Astrocyte of the spinal cord (primary cell): Measurements from ENCODE around the gene DOCK9.
A peak's percentile ranks its signal among the peaks of the same experiment; 100 is the strongest.

Experiments
- DNase-seq: peaks from one replicate; pipeline ENCODE4 v3.0.0; 2011; ENCODE audit warnings: low read depth, low spot score
- H3K4me3 ChIP-seq: 2 replicates; pipeline ENCODE4 v1.5.1; 2011; ENCODE audit warnings: low read depth, mild to moderate bottlenecking, low read length, moderate library complexity
- in situ Hi-C: cut with HindIII; loops from 2 replicates; pipeline ENCODE4 v1.10.0; 2017; ENCODE audit warnings: low sequenced_read_pairs
- TF ChIP-seq, protein P1 (sequence below): IDR thresholded peaks from 2 replicates; pipeline ENCODE4 v1.5.1; 2012; ENCODE audit warnings: low read depth, mild to moderate bottlenecking, low read length, inconsistent platforms

DOCK9 gene

GRCh38 chr13:98846521-98846920 is 131.3 kb downstream of the DOCK9 start:
- TF ChIP-seq, protein P1, sequence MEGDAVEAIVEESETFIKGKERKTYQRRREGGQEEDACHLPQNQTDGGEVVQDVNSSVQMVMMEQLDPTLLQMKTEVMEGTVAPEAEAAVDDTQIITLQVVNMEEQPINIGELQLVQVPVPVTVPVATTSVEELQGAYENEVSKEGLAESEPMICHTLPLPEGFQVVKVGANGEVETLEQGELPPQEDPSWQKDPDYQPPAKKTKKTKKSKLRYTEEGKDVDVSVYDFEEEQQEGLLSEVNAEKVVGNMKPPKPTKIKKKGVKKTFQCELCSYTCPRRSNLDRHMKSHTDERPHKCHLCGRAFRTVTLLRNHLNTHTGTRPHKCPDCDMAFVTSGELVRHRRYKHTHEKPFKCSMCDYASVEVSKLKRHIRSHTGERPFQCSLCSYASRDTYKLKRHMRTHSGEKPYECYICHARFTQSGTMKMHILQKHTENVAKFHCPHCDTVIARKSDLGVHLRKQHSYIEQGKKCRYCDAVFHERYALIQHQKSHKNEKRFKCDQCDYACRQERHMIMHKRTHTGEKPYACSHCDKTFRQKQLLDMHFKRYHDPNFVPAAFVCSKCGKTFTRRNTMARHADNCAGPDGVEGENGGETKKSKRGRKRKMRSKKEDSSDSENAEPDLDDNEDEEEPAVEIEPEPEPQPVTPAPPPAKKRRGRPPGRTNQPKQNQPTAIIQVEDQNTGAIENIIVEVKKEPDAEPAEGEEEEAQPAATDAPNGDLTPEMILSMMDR: no peak
- no peak overlapping the region for H3K4me3 ChIP-seq
- no peak for DNase-seq
- in situ Hi-C loops: no loop called here

- H3K4me3 ChIP-seq: no peak overlapping the region
- DNase-seq: no peak
- in situ Hi-C loops: no loop called here
- TF ChIP-seq, protein P1: no peak
Measured at GRCh38 chr13:98845742-98846141, 132.1 kb downstream of the DOCK9 start.

DNA sequence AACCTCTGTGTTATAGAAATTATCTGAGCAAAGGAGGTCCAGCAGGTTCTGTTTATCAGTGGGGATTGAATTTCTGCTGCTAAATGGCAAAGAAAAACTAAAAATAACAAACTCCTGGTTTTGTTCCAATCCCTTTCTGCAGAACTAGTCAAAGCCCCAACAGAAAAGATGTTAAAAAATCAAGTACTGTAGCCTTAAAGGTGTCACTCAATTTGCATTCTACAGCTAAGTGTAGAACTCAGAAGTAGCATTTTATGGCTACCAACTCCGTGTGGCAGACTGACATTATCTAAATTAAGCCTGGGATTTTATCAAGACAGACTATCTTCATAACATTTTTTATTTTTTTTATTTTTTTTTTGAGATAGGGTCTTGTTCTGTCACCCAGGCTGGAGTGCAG is 133.8 kb downstream of the DOCK9 start:
- in situ Hi-C loops: no loop called here
- H3K4me3 ChIP-seq: no peak overlapping the region
- TF ChIP-seq, protein P1: no peak
- DNase-seq: no peak

DNA sequence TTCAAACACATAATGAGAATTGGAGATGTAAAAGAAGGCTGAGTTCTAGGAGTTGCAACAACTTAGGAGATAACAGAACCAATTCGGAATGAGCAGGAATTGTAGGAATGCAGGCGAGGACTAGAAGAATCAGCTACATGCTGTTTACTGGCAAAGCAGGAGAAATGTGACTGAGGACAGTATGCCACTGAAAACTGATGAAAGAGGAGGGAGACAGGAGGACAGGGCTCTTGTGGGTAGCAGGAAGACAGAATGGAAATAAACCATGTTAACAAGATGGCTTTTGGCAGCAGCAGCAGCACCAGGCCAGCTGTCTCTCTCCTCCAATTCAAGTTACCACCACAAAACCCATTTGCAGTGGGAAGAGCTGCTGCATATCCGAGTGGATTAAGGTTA is 134.4 kb downstream of the DOCK9 start:
- TF ChIP-seq, protein P1: no peak
- no peak overlapping the region for H3K4me3 ChIP-seq
- no peak for DNase-seq
- in situ Hi-C loops: no loop called here

DNA sequence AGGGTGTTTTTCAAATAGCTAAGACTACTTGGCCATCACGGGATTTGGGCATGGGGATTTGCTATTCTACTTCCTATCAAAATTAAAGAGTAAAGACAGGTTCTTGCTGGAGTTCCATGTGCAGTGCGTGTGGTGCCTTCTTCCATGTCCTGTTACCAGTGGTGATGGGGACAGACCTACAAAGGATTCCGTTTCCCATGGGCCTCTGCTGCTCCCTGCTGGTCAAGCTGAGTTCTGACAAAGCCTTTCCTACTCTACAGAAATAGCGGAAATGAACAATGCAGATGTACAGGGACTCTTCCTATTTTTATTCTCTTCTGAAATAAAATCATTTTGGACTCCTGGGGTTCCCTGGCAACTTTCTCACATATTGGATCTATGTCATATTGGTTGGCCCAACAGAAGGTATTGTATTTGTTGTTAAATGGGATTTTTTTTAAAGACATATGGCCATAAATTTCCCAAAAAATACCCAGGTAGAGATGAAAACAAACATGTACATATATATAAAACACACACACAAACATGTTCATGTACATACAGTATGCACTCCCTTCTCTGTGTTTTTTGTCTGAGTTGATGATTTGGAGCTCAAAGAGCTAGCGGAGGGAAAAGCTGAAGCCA is 134.9 kb downstream of the DOCK9 start:
- in situ Hi-C loops: no loop called here
- DNase-seq: peak; percentile 76
- TF ChIP-seq, protein P1: peak; percentile 90
- H3K4me3 ChIP-seq: no peak overlapping the region

- no peak for DNase-seq
- in situ Hi-C loops: no loop called here
- no peak overlapping the region for H3K4me3 ChIP-seq
- TF ChIP-seq, protein P1: no peak
Measured at GRCh38 chr13:98842070-98842469, 135.8 kb downstream of the DOCK9 start.
